H7 (cell line): ENCODE measurements around the gene DUSP7. TPM values are rescaled to one million over a fixed set of nuclear protein-coding genes. Genes with fewer than 3 reads are reported as not detected.
"Not testable (repeated sequence)": the region's sequence is repeated elsewhere in the genome, so short reads cannot be mapped to it uniquely, and the experiment has no call there.

ENCODE experiments used
- DNase-seq: peaks from one replicate; pipeline ENCODE4 v3.0.0; 2012
- H3K27me3 ChIP-seq: 2 replicates; pipeline ENCODE4 v1.6.0; 2011; ENCODE audit warnings: mild to moderate bottlenecking, low read length; ENCODE audit not compliant: control insufficient read depth, insufficient read depth
- H3K36me3 ChIP-seq: replicated peaks from 2 replicates; pipeline ENCODE4 v1.5.1; 2011; ENCODE audit warnings: low read length; ENCODE audit not compliant: control insufficient read depth, insufficient read depth
- H3K4me3 ChIP-seq: 2 replicates; pipeline ENCODE4 v1.5.1; 2011; ENCODE audit warnings: low read depth, mild to moderate bottlenecking, control low read depth, low read length, moderate library complexity; ENCODE audit not compliant: insufficient read depth
- total RNA-seq: library from RNA; depleted of rRNA; stranded (reverse); fragments of >200 nt; shearing (Covaris generic); gene quantifications from 2 replicates; pipeline ENCODE4 v1.2.3, GENCODE V29; 2014

Gene DUSP7
- total RNA-seq, 1 experiment from 2014 or later: 19.5 TPM

DNA sequence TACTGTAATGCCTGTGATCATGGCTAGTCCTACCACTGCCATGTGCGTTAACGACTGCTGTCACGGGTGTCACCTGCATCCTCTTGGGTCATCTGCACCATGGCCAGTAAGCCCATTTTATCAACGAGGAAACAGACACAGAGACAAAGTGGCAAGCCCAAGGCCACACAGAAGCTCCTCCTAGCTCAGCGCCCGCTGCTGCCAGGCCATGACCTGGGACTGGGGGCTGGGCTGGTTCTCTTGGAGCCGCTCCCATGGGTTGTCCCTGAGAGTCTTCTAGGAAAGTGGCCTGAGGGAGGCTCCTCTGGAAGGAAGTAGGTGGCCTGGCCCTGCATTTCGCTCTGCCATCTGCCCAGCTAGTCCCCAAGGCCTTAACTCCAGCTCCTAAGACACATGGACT, 4.9 kb downstream of the DUSP7 start:
- H3K36me3 ChIP-seq: peaks cover 20% of the 10 kb centered on the region
- DNase-seq: no peak
- H3K27me3 ChIP-seq: peaks cover 4% of the 10 kb centered on the region
- H3K4me3 ChIP-seq: no peak overlapping the region

DNA sequence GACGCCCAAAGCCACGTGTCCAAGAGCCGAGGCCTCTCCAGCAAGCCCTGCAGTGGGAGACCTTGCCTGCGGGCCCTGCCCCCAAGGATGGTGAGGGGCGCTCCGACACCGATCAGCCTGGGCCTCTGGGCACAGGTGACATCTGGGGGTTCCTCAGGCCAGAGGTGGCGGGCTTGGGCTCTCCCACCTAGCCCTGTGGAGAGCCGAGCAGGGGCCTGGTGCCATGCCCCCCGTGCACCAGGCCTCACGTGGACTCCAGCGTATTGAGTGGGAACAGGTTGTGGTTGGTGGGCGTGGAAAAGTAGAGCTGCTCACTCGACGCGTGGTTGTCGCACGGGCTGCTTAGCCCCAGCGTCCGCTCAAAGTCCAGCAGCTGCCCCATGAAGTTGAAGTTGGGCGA, 5.8 kb downstream of the DUSP7 start:
- DNase-seq: no peak
- Histone ChIP-seq H3K27me3 (peaks cover 2% of the 10 kb centered on the region; the same call in 1 of the 2 replicates), H3K4me3 (no peak overlapping the region), H3K36me3 (peaks cover 20% of the 10 kb centered on the region)

DNA sequence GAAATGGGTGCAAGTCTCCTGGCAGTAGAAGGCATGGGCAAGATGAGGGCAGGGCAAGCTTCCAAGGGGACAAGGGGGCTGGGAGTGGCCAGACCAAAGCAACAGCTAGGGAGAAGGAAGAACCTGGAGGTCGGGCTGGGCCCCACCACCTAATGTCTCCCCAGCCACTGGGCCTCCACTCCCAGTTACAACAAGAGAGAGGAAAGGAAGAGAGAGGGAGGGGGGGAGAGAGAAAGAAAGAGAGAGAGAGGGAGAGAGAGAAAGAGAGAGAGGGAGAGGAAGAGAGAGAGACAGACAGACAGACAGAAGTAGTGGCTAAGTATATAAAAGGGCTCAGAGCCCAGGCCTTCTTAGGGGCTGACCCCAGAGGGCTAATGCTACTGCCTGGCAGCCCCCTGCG, 6.9 kb downstream of the DUSP7 start:
- no peaks in the 10 kb centered on the region for H3K27me3 ChIP-seq
- H3K36me3 ChIP-seq: peaks cover 20% of the 10 kb centered on the region
- no peak overlapping the region for H3K4me3 ChIP-seq
- DNase-seq: no peak

DNA sequence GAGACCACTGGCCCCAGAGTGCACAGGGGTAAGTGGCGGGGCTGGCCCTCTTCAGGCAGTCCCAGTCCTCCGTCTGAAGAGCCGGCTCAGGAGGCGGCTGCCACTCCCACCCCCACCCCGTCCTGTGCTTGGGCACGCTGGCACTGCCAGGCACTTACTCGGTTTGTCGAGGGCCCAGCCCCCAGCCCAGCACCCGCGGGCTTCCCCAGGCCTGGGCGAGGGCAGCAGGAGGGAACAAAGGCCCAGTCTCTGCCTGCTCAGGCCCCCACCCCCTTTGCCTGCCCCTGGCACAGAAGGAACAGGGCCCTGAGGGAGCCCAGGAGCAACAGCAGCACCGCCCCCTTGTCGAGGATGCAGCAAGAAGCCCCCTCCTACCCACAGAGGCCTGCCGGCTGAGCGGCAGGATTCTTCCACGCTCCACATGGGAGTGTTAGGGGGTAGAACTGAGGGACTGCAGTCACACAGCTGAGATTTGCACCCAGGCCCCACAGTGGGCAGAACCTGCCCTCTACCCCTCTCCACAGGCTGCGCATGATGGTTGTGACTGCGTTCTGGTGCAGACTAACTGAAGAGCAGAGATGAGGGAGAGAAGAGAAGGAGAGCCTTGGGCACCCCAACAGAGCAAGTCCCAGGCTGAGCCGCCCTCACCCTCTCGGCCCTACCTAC, 8.9 kb downstream of the DUSP7 start:
- Histone ChIP-seq H3K27me3 (no peaks in the 10 kb centered on the region), H3K36me3 (peaks cover 15% of the 10 kb centered on the region), H3K4me3 (no peak overlapping the region)
- no peak for DNase-seq

DNA sequence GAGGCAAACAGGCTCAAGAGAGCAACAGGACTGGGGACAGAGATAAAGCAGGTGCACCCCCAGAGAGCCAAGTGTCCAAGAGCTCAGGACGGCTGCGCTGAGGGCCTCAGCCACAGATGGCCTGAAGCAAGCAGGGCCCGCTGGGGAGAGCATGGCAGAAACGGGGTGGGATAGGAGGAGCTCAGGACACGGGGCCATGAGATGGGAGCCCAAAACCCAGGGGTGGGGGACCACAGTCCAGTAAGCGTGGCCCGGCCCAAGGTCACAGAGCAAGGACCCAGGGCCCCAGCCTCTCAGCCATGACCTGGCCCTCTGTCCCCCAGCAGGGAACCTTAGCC, 9.5 kb downstream of the DUSP7 start:
- Histone ChIP-seq H3K36me3 (peaks cover 12% of the 10 kb centered on the region), H3K27me3 (no peaks in the 10 kb centered on the region), H3K4me3 (no peak overlapping the region)
- no peak for DNase-seq

DNA sequence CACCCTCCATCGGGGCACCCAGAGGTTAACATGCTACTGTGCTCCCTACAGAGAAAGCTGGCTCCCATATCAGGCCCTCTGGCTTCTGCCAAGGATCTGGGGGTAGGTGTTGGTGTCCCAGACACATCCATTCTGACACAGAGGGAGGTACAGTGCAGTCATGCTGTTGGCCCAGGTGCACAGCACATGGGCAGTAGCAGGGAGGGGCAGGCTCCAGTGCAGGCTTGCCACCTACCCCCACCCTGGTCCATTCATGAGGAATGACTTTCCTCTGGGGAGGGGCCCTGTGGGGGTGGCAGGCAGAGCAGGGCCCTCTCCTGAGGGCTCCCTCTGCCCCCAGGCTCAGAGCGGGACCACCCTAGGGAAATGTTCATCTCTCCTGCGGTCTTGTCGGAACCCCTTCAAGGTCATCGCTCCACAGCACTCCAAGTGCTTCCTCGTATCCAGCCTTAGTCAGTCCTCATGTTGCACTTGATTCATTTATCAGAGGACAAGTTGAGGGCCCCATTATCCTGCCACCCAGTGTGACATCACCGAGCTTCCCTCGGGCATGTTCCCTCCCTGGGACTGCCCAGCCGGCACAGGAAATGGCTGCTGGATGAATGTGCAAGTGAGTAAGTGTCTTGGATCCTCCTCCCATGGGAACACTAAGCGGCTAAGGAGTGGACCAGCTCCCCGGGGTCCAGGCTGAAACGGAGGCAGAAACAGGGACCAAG, 10.0 kb downstream of the DUSP7 start:
- Histone ChIP-seq H3K27me3 (no peaks in the 10 kb centered on the region), H3K4me3 (no peak overlapping the region), H3K36me3 (peaks cover 9% of the 10 kb centered on the region)
- no peak for DNase-seq

DNA sequence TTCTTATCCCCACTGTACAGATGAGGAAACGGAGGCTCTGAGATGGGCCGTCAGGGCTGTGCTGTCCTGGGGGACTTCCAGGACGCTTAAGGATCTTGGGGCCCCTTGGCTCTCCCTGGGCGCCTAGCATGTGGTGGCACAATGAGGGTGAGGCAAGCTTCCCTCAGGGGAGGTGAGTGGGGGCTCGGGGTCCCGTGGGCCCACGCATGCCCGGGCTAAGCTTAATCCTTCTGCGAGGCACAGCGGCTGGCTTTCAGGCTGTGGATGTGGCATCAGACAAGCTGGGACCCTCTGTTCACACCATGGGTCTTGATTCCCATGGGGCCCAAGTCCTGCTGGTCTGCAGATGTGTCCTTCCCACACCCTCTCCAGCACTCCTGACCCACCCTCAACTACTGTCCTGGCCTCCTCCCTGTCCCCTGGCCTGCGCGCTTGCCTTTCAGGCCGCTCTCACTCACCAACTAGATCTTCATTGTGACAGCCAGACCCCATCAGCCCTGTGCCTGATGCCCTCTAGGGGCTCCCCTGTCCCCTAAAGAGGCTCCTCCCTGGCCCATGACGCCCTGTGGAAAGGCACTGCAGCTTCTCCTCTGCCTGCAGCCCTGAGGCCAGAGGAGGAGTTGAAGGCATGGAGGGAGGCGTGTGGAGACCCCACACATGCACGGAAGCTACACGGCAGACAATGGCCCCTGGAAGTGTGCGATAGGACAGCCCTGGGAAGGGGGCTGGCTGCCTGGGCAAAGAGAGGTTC, 11.3 kb downstream of the DUSP7 start:
- peak; percentile 87 for DNase-seq
- Histone ChIP-seq H3K27me3 (no peaks in the 10 kb centered on the region), H3K4me3 (no peak overlapping the region), H3K36me3 (peaks cover 3% of the 10 kb centered on the region)

DNA sequence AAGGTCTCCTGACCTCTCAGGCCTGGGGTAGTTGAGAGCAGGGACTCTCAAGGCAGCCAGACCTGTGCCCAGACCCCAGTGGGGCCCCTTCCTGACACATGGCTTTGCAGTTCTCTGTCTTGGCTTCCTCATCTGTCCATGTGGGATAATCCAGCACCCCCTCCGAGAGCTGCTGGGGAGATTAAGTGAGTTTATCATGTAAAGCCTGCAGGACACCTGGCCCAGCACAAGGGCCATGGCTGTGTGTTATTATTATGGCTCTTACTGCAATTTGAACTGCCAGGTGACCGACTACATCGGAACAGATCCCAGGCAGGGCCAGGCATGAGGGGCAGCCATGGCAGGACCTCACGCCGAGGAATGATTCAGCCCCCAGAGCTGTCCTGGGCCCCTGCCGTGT, 12.6 kb downstream of the DUSP7 start:
- Histone ChIP-seq H3K27me3 (no peaks in the 10 kb centered on the region), H3K4me3 (no peak overlapping the region), H3K36me3 (no peaks in the 10 kb centered on the region)
- no peak for DNase-seq

DNA sequence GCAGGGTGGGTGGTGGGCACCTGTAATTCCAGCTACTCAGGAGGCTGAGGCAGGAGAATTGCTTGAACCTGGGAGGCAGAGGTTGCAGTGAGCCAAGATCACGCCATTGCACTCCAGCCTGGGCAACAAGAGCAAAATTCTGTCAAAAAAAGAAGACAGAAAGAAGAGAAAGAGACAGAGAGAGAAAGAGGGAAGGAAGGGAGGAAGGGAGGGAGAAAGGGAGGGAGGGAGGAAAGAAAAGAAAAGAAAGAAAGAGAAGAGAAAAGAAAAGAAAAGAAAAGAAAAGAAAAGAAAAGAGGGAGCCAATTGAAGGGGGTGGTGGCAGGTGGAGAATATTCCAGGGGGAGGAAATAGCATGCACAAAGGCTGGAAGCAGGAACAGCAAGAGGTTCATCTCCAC, 13.3 kb downstream of the DUSP7 start:
- not testable (repeated sequence) for H3K27me3 ChIP-seq, DNase-seq, H3K36me3 ChIP-seq, H3K4me3 ChIP-seq

DNA sequence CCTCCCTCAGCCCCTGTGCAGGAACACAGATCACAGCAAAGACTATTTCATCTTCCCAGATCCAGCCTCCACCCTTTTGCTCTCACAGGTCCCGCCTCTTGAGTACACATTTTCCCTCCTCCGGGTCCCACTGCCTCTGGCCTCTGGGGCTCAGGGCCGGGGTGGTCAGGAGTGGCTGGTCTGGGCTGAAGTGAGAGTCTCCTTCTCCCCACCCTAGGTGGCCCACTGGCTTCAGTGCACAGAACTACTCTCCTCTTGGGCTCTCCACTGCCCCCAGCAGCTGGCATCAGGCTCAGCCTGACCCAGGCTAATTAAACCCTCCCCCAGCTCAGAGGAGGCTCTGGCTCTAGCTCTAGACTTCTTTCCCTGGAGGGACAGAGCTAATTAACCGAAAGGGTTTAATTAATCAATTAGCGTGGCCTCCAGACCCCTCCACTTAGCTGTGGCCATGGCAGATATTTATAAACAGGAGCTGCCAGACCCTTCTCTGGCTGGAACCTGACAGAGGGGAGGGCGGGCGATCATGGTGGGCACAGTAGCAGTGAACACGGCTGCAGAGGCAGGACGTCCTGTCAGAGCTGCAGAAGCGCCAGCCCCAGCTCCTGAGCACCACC, 15.1 kb downstream of the DUSP7 start:
- DNase-seq: peak; percentile 87
- Histone ChIP-seq H3K36me3 (no peaks in the 10 kb centered on the region), H3K4me3 (no peak overlapping the region), H3K27me3 (no peaks in the 10 kb centered on the region)

DNA sequence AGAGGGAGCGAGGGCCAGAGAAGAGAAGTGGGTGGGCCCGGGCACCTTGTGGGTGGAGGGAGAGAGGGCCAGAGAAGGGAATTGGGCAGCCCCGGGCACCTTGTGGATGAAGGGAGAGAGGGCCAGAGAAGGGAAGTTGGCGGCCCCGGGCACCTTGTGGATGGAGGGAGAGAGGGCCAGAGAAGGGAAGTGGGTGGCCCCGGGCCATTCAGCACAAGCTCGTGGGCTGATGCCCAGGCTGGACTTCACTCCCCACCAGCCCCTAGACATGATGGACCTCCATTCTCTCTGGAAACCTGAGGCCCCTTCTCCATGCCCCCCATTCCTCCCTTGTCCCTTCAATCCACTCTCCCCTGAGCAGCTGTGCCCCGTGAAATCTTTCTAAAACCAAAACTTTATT, 15.8 kb downstream of the DUSP7 start:
- Histone ChIP-seq H3K36me3 (no peaks in the 10 kb centered on the region), H3K27me3 (no peaks in the 10 kb centered on the region), H3K4me3 (no peak overlapping the region)
- no peak for DNase-seq

DNA sequence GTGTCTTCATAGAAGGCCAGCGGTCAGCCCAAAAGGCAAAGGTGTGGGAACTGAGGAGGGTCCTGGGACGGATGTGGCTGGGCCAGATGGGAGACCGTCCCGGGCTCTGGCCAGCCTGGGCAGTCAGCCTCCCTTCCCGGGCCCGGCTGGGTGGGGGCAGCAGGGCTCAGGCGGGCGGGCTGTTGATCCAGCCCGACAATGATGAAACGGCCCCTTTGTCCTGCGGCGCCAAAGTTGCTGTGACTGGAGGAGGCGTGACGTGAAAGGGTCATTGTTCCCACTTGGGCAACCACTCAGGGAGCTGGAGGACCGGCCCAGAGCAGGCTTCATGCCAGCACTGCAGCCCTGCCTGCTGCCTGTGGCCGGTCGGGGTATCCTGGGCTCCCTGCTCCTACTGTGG, 16.5 kb downstream of the DUSP7 start:
- H3K27me3 ChIP-seq: no peaks in the 10 kb centered on the region
- no peak overlapping the region for H3K4me3 ChIP-seq
- DNase-seq: no peak
- H3K36me3 ChIP-seq: no peaks in the 10 kb centered on the region

DNA sequence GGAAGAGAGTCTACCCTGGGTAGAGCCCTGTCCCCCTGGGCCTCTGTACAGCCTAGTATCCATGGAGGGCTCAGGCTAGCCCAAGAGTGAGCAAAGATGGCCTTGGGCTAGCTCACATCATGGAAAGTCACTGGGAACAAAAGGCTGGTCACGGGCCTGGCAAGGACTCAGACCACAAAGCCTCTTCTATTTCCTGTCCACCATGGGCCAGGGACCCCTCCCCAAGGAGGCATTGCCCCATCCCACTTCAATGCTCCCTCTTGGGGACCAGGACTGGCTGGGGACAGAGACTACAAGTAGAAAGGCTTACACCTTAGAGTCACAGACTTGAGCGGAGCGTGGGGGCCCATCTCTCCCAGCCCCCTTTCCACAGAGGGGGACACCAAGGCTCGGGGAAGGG, 16.9 kb downstream of the DUSP7 start:
- DNase-seq: no peak
- Histone ChIP-seq H3K36me3 (no peaks in the 10 kb centered on the region), H3K27me3 (no peaks in the 10 kb centered on the region), H3K4me3 (no peak overlapping the region)

DNA sequence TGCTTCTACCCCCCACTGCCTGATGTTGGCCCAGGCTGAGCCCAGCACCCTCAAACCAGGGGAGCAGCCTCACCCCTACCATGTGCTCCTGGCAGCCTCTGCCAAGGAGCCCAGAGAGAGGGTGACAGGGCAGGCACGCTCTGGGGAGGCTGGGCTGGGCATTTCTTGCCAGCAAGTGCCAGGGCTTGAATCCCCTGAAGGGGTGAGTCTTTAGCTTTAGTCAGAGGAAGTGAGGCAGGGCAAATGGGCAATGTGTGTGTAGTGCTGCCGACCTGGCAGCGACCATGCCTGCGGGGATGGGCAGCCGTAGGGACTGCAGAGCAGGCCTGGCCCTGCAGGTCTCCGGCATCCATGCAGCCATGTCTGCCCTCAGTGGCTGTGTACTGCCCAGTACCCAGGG, 18.1 kb downstream of the DUSP7 start:
- no peaks in the 10 kb centered on the region for H3K27me3 ChIP-seq
- no peak for DNase-seq
- no peak overlapping the region for H3K4me3 ChIP-seq
- no peaks in the 10 kb centered on the region for H3K36me3 ChIP-seq

DNA sequence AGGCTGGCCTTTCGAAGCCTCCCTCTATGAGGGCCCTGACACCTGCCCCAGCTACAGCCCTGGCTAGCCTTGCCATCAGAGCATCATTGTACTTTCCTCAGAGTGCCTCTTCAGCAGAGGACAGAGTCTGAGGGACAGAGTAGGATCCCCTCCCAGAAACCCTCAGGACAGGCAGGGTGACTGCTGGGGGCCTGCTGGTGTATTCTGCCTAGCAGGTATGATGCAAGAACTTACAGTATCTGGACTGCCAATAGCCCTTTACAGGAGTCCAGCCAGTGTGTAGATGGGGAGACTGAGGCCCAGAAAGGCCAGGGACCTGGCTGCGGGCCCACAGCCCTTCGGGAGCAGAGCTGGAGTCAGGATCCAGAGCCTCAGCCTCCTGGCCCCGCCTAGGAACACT, 19.1 kb downstream of the DUSP7 start:
- no peak for DNase-seq
- H3K36me3 ChIP-seq: no peaks in the 10 kb centered on the region
- H3K27me3 ChIP-seq: no peaks in the 10 kb centered on the region
- H3K4me3 ChIP-seq: no peak overlapping the region
